ENCODE results near the gene NLRP10.

DNA sequence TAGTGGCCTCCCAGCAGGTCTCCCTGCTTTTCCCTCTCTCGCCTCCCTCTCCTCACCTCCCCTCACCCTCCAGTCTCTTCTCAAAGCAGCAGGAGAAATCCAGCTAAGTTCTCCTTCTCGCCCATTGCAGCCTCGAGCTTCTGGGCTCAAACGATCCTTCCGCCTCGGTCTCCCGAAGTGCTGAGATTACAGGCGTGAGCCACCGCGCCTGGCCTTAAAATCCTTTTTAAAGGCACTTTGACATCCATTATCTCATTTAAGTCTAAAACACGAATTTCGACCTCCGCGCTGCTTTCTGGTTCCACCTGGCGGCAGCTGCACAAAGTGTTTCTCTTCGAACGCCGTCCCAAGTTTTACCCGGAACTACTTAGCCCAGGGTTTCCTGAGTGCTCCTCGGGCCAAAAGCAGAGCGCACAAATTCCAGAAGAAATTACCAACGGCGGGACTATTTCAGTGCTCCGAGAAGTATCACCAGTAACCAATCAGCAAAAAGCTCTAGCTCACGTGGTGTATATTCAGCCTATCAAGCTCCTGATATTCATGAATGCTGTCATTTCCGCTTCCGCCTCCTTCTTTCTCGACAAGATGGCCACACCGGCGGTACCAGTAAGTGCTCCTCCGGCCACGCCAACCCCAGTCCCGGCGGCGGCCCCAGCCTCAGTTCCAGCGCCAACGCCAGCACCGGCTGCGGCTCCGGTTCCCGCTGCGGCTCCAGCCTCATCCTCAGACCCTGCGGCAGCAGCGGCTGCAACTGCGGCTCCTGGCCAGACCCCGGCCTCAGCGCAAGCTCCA, 21.7 kb upstream of the NLRP10 start, which contains the start of gene EIF3F:
- TF ChIP-seq, protein P1, sequence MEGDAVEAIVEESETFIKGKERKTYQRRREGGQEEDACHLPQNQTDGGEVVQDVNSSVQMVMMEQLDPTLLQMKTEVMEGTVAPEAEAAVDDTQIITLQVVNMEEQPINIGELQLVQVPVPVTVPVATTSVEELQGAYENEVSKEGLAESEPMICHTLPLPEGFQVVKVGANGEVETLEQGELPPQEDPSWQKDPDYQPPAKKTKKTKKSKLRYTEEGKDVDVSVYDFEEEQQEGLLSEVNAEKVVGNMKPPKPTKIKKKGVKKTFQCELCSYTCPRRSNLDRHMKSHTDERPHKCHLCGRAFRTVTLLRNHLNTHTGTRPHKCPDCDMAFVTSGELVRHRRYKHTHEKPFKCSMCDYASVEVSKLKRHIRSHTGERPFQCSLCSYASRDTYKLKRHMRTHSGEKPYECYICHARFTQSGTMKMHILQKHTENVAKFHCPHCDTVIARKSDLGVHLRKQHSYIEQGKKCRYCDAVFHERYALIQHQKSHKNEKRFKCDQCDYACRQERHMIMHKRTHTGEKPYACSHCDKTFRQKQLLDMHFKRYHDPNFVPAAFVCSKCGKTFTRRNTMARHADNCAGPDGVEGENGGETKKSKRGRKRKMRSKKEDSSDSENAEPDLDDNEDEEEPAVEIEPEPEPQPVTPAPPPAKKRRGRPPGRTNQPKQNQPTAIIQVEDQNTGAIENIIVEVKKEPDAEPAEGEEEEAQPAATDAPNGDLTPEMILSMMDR (conservative IDR thresholded peaks at IDR 0.05) = peak; percentile 80
- no peak for TF ChIP-seq EZH2 (IDR thresholded peaks at IDR 0.05; ENCODE audit: low read depth)

Data from PC-9 (cell line).